Activated CD8-positive, alpha-beta memory T cell treated with anti-CD3 and anti-CD28 coated beads for 48 hours (primary cell): ENCODE measurements around the gene CMPK1.
"Not testable (repeated sequence)": the region's sequence is repeated elsewhere in the genome, so short reads cannot be mapped to it uniquely, and the experiment has no call there.

Experiments used
- DNase-seq, 3 experiments: peaks; one replicate each; pipeline ENCODE4 v3.0.0-alpha.2; 2020; ENCODE audit warnings: low read depth in 2 of 3, low spot score in 2 of 3

The CMPK1 gene

GRCh38 chr1:47337350-47337749, 3.8 kb downstream of the CMPK1 start:
- no peak for DNase-seq

DNA sequence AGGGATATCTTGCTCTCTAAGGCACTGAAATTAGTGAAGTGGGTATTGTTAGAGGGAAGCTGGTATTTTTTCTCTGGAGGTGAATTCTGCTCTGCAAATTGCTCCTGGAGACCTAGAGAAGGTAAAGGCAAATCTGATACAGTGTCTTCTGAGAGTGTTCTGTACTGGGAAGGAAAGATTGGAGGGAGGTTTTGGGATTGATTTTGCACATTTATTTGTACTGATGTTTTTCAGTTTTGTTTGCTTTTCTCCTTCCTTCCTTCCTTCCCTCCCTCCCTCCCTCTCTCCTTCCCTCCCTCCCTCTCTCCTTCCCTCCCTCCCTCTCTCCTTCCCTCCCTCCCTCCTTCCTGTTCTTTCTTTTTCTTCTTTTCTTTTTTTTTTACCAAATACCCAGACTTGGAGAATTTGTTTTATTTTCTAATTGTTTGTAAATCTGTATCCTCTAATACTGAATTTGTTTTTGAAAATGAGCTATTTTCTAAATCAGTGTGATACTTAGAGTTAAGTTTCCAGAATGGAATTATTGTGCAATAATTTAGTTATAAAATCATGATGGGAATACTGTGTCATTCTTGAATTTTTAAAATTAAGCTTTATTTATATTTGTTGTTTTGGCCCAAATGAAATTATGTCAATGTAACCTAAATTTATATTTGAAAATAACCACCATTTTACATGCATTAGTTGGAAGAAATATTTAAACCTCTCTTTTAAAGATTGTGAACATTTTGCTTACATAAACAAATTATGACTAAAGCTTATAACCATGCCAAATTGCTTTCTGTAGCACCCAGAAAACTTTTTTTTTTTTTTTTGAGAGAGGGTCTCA, 4.9 kb downstream of the CMPK1 start:
- no peak for DNase-seq

- no peak for DNase-seq
Measured at GRCh38 chr1:47340227-47340626, 6.6 kb downstream of the CMPK1 start.

- not testable (repeated sequence) for DNase-seq
Measured at GRCh38 chr1:47346979-47347378, 13.4 kb downstream of the CMPK1 start.

DNA sequence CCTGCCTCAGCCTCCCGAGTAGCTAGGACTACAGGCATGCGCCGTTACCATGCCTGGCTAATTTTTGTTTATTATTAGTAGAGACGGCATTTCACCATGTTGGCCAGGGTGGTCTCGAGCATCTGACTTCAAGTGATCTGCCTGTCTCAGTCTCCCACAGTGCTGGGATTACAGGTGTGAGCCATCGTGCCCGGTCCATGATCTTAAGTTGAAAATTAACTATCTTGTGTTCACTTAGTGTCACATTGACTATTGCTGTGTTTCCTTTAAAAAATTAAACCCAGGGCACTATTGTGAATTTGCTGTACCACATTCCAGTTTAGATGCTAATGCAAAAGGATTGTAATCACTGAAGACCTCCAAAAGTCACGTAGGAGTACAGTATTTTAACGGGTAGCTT, 14.1 kb downstream of the CMPK1 start:
- no peak for DNase-seq

DNA sequence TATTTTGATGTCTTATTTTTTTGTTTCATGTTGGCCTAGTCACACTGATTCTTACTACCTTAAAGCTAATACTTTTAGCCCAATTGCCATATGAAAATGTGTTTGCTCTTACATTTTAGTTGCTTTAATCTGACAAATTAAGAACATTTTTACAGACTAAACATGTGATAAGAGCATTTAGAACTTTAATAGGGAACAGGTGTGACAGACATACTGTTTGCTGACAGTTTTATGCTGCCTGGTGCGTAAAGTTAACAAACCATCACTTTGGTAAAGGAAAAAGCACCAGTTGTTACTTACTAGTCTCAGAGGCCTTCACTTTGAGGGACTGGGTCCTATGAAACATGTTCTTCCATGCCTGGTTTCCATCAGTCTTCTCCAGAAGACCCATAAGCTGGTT, 14.7 kb downstream of the CMPK1 start:
- no peak for DNase-seq

GRCh38 chr1:47351305-47351704, 17.7 kb downstream of the CMPK1 start:
- DNase-seq: no peak

DNA sequence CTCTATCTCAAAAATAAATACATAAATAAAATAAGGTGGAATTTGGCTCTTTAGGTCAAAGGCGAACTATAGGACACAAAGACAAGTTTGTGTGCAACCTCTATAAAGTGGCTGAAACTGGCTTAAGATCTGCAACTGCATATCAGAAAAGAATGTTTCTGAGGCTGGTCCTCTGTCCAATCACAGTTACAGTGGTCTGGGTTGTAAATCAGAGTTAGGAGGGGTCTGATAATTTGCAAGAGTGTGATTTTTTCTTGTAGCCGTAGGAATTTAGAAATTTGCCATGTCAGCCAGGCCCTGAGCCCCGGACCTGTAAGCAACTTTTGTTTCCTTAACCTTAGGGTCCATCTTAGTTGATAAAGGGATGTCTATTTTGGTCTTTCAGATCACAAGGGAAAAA, 27.8 kb downstream of the CMPK1 start:
- no peak for DNase-seq

DNA sequence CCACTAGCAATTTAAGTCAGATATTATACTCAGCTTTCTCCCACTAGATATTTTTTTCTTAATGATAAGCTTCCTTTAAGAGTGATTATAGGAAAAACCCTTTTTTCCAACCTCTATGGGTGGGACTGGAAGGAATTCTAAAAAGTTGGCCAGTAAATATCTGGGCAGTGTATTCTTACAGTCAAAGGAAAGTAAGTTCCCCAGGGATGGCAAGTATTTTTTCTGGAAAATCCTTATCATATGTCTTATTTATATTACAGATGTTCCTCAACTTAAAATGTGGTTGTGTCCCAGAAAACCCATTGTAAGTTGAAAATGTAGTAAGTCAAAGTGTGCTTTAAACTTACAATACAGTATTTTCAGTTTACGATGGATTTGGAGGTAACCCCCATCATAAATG, 29.2 kb downstream of the CMPK1 start:
- DNase-seq: no peak

GRCh38 chr1:47367651-47368050, 34.1 kb downstream of the CMPK1 start:
- DNase-seq: no peak

GRCh38 chr1:47371016-47371517, 37.5 kb downstream of the CMPK1 start:
- DNase-seq: no peak

- DNase-seq: no peak
Measured at GRCh38 chr1:47374501-47374900, 40.9 kb downstream of the CMPK1 start.

DNA sequence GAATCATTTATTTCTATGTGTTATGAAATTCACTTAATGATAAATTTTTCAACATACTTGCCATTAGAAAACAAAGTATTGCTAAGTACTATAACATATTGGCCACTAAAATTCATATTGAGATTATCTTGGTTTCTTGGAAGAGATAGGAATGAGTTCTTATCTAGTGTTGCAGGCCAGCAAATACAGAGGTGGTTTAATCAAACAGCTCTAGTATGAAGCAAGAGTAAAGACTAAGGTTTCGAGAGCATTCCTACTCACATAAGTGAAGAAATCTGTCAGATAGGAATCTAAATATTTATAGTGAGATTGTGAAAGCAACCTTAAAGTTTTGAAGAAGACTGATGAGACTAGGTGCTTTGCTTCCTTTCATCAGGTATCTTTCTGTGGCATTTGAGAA, 44.6 kb downstream of the CMPK1 start:
- no peak for DNase-seq

DNA sequence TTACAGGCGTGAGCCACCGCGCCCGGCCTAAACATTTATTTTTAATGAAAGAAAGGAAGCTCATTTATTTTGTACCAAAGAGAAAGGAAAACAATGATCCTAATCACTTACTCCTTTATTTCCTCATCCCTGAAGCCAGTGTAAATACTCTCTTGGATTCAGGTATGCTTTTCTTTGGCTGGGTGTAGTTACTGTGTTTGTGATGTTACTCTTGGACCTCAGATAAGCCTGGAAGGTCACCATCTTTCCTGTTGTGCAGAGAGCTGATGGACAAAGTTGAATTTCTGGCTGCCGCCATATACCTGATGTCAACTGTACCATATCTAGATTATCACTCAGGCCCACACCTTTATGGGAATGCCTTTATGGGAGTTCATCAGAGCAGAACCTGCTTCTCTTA, 47.1 kb downstream of the CMPK1 start:
- DNase-seq: no peak

- no peak for DNase-seq
Measured at GRCh38 chr1:47382399-47382983, 48.9 kb downstream of the CMPK1 start.

DNA sequence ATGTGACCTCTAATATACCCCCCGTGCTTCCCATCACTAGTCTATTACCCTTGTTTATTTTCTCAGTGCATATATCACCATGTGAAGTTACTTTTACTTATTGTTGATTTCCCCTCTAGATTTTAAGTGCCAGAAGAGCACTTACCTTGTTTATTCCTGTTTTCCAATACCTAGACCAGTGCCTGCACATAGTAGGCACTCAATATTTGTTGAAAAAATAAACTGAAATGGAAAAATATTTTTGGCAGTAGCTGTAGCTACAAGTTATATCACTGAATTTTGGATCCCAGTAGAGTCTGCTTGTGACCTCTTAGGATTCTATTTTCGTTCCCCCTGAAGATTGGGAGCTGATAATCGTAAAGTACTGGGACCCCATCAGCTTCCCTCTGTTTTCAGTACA, 50.5 kb downstream of the CMPK1 start:
- DNase-seq: no peak

DNA sequence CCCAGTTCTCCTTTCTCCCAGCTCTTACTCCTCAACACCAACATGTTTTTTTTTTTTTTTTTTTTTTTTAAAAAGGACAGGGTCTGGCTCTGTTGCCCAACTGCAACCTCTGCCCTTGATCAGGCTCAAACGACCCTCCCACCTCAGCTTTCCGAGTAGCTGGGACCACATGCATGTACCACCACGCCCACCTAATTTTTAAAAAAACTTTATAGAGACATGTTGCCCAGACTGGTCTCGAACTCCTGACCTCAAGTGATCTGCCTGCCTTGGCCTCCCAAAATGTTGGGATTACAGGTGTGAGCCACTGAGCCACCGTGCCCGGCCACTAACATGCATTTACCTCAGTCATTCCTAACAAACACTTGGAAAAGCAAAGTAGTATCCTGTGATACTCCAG, 51.4 kb downstream of the CMPK1 start:
- no peak for DNase-seq

DNA sequence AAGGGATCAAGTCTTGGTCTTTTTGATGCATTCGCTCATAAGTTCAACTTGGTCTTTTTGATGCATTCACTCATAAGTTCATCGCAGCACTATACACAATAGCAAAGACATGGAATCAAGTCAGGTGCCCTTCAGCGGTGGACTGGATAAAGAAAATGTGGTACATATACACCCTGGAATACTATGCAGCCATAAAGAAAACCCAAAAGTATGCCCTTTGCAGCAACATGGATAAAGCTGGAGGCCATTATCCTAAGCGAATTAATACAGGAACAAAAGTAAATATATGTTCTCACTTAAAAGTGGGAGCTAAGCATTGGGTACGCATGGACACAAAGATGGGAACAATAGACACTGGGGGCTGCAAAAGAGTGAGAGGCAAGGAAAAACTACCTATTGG, 52.7 kb downstream of the CMPK1 start:
- DNase-seq: no peak

DNA sequence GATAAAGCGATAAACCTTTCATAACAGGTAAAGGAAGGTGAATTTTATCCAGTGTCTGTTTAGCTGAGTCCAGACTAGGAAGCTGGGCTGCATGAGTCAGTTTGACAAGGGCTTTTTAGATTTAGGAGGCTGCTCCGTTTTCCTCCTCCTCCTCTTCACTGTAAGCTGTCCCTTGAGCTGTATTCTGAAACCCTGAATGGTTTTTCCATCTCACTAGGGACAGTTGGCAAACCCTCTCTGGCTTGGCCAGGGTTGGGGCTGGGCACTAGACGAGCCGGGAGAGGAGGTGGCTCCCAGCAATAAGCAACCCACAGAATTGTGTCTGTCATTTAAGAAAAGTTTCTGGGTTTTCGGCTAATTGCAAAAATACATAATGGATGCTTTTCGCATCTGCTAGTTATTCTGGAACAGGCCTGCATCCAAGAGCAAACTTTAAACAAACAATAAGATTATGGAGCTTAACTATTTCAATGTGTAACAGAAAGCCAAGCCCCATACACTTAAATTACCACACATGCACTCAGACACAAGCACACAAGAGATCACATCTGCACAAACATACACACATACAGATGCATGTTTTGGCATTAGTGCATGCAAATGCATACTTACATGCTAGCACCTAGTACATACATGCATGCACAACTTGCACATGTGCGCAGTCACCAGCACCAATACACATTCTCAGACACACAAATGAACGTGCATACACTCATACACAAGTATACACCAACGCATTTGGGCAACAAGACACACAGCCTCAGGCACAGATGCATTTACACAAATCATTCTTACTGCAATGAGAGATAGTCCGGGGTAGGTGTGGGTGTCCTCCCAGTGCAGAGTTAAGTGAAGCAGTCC, 54.7 kb downstream of the CMPK1 start:
- no peak for DNase-seq

DNA sequence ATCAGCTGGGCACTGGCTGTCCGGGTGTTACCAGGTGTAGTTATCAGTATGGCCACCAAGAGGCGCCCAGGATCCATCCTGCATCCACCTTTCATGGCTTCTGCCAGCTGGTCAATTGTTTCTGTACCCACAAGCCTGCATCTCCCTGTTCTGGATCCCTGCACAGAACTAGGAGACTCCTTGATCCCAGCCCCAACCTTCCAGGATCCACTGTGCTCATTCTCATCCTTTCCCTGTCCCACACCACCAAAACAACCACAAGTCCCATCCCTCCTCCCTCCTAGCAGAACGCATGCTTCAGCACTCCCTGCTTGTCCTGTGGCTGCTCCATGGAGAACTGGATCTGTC, 55.3 kb downstream of the CMPK1 start:
- peak in 2 of 3 experiments; percentile 16 to 24 for DNase-seq

GRCh38 chr1:47389731-47390130, 56.1 kb downstream of the CMPK1 start:
- DNase-seq: no peak

- DNase-seq: no peak
Measured at GRCh38 chr1:47390843-47391242, 57.3 kb downstream of the CMPK1 start.
